HuH-7.5 (cell line): Measurements from ENCODE around the gene RNF44.
"Not testable (repeated sequence)": the region's sequence is repeated elsewhere in the genome, so short reads cannot be mapped to it uniquely, and the experiment has no call there.

Experiments
- DNase-seq: peaks from one replicate; pipeline ENCODE4 v3.0.0; 2011; ENCODE audit warnings: low spot score

RNF44 gene

DNA sequence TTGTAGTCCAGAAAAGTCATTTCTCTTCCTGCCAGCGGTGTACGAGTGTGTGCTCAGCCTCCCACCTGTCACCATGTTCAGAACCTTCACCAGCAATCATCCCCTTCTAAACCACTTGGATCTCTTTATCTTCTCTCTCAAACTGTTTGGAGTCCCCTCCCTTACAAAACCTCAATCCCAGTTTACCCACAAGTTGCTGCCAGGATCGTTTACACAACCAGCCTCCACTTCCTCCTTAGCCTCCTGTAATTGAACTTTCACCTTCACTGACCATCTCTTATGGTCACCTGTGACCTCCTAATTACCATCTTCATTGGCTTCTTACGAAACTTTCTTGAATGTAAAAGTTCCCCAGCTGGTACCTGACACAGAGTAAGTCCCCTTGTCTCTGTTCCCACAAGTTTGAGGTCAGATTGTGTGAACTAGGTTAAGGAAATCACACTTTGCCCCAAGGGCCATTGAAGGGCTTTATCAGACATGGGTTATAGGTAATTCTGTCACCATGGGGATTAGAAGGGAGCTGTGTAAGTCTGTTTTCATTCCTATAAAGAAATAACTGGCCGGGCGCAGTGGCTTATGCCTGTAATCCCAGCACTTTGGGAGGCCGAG is 20.0 kb downstream of the RNF44 start:
- DNase-seq: no peak

DNA sequence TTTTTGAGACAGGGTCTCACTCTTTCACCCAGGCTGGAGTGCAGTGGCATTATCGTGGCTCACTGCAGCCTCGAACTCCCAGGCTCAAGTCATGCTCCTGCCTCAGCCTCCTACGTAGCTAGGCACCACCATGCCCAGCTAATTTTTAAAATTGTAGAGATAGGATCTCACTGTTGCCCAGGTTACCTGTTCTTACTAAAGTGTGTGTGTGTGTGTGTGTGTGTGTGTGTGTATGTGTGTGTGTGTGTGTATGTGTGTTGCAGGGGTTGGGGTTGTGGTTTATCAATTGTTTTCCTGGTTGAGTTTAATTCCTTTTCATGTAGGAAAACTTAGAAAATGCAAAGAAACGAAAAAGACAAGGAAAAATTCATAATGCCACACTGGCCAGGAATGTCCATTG is 21.8 kb downstream of the RNF44 start:
- DNase-seq: no peak

DNA sequence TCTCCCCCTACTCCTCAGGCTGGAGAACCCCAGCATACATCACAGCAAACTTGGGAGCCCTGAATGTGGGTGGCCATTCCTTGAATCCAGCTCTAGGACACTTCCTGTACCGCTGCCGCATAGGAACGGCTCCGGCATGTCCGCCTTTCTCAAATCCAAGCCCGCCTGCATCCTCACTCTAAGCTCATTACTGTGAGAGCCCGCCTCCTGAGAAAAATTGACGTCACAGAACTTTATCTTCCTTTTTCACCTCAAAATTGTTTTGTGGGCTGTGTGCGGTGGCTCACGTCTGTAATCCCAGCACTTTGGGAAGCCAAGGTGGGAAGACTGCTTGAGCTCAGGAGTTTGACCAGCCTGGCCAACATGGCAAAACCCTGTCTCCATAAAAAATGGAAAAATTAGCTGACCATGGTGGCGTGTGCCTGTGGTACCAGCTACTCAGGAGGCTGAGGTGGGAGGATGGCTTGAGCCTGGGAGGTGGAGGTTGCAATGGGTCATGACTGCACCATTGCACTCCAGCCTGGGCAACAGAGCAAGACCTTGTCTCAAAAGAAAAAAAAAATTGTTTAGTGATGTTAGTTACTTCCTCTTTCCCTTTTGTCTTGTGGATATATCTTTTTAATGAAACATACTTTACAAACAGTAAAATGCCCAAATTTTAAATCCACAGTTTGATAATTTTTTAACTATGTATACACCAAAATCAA is 22.8 kb downstream of the RNF44 start:
- no peak for DNase-seq

DNA sequence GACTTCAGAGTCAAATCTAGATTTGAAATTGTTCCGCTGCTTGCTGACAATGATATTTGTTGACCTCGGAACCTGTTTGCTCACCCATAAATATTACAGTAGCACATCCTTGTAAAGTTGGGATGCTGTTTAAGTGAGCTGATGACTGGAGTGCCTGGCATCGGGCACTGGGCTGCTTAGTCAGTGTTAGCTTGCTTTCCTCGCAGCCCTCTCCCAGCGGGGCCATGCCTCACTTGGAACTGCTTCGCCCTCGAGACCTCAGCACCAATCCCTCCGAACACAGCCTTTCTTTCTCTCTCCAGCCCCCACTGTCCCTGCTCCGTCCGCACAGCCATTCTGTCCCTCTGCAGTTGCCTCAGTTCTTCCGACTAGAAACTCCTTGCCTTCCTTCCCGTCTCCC is 23.4 kb downstream of the RNF44 start:
- no peak for DNase-seq

DNA sequence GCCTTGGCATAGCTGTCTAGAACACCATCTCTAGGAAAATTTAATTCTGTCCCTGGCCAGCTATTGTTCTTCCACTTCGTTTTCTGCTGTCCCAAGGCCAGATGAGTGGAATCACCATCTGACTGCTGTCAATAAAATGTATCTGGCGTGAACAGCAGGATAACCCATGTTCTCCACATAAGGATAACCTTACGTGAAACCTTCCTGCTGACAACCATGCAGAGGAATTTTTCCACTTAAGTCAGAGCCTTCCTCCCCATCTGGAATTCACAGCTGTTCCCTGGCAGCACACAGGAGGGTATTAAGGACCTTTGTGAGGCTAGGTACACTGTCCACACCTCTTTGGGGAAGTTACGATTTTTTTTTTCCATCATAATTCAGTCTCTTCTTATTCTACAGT is 28.6 kb downstream of the RNF44 start:
- DNase-seq: no peak

DNA sequence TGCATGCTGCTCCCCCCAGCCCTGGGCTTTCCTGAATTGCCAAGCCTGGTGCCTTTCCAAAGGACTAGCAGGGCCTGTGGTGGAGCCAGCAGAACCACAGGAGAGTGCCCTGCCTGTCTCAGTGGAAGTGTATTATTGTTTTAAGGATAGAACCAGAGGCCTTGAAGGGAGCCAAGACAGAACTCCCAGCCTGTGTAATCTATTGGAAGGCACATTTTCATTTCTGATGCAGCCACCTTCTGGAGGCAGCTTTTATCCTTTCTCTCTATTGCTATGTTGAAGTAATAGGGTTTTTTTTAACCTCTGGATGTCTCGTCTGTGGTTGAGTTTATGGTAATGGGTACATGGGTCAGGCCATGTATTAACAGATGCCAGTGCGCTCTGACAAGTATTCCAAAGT is 29.3 kb downstream of the RNF44 start:
- DNase-seq: no peak

DNA sequence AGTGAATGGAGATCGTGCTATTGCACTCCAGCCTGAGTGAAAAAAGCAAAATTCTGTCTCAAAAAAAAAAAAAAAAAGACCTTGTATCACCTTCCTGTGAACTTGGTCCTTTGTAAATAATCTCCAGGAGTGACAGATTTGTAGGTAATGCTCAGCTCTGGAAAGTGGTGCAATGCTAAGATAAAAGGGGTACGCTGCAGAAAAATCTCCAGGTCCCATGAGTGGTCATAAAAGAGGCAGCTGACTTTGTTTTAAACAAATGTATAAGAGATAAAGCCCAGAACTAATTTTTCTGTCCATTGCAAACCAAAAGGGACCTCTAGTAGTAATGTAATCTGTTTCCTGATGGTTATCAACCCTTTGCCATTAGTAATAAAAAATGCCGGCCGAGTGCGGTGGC is 33.7 kb downstream of the RNF44 start:
- DNase-seq: no peak

DNA sequence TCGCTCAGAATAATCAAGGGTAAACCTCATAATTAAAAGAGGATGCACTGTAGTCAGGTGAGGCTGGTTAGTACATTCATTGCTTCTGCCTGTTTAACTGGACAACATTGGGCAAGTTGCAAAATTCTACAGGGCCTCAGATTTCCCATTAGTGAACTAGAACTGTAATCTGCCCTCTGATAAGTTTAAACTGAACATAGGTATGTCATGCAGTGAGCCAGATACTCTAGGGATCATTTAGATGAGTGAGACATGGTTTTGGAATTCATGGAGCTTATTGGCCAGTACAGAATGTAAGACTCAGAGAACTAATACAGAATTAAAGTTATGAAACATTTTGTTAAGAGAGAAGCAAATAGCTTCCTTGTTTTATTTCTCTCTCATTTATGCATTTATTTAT is 35.9 kb downstream of the RNF44 start:
- no peak for DNase-seq

DNA sequence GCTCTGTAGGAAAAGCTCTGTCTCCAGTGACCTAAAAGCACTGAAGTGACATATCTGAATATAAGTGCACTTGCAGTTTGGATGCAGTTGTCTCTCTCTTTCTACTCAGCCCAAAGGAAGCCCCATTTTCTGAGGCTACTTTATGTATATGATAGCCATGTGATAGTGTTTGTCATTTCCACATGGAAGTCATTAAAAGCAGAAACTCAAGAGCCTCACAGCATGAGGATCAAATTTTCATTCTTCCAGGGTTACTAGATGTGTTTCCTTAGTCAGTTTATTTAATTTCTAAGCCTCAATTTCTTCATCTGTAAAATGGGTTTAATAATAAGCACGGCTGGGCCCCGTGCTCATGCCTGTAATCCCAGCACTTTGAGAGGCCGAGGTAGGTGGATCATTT is 36.7 kb downstream of the RNF44 start:
- DNase-seq: no peak

DNA sequence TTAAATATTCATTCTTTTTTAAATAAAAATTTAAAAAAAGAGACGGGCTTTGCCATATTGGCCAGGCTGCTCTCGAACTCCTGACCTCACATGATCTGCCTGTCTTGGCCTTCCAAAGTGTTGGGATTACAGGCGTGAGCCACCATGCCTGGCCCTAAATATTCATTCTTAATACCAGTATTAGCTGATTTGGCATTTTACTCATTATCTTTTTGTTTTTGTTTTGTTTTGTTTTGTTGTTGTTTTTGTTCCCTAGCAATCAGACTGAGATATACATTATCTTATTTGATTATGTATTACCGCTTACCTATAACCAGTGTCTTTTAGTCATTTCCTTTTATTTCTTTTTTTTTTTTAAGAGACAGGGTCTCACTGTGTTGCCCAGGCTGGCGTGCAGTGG is 37.9 kb downstream of the RNF44 start:
- no peak for DNase-seq

DNA sequence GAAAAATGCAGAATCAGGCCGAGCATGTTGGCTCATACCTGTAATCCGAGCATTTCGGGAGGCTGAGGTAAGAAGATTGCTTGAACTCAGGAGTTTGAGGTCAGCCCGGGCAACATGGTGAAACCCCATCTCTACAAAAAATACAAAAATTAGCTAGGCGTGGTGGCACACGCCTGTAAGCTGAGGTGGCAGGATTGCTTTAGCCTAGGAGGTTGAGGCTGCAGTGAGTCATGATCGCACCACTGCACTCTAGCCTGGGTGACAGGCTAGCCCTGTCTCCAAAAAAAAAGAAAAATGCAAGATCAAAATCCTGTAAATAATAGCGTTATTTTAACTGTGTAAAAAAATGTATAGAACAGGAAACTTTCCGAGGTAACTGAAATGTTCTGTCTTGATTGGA is 39.4 kb downstream of the RNF44 start:
- DNase-seq: no peak

DNA sequence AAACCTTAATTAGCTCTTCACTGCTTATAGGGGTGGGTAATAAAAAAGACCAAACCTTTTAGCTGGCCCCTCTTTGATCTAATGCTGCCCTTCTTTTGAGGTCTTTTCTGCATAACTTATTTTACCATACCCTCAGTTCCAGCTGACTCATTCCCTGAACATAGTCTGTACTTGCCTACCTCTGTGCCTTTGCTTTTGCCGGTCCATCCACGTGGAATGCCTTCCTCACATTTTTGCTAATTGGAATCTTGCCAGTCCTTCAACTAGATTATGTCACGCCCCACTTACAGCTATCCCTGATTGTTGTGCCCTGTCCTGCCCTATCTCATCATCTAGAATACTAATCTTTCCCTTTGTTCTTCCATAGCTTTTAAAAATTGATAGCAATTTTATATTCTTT is 44.8 kb downstream of the RNF44 start:
- DNase-seq: no peak

DNA sequence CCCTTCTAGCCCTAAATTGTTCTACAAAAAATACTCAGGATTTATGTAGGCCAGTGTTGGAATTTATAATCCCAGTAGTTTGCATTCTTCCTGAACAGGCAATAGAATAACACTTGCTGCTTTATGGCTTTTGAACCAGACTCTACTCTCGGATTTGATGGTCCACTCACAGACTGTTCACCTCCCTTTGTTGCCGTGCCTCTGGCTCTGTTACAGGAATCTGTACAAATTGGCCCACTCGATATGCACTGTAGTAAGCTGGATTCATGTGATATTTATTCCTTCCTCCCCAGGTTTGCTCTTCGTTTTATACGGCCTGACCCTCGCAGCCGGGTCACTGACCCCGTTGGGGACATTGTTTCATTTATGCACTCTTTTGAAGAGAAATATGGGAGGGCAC is 45.3 kb downstream of the RNF44 start:
- no peak for DNase-seq

DNA sequence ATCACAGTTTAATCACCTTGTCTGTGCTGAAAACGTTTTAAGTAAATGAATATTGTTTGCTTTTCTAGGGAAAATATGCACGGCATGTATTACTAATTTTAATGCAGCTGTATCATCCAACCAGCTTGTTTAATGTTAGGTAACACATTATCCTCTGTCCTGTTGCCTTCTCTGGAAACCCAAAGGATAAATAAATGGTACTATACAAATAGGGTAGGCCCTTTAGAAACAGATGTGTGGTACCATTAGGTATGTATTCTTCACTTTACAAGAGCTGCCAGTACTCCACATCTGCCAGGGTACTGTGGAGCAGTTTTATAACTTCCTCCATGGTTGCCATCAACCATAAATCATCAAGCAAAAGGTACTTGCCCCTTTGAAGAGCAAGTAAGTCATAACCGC is 46.1 kb downstream of the RNF44 start:
- no peak for DNase-seq

DNA sequence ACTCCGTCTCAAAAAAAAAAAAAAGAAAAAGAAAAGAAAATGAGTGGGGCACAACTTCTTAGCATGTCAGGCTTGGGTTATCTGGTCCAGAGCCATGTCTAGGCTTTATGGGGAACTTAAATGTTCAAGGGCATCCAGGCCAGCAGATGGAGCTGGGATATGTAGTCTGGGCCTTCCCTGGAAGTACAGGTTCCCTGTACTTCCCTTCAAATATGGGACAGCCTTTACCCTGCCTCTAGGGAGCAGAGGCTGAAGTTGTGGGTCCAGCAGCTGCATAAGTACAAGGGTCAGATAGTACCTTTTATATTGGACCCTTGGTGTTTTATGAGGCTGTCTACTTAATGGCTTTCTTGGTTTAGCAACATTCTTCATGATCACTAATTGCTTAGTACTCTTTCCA is 46.9 kb downstream of the RNF44 start:
- no peak for DNase-seq

DNA sequence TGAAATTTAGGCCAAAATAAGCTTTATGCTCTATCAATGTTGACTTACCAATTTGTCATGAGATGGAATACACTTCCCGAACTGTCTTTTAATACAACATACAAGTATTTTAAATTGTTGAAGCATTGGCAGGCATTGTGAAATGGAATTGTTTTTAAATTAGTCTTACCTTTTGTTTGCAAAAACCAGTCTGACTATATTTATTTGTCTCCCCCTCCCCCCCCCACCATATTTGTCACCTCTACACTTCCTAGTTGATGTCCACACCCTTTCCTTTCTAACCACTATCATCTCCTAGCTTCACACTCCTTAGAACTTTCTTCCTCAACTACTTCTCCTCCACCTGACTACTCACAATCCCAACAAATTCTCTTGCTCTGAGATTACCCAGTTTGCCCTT is 48.1 kb downstream of the RNF44 start:
- DNase-seq: no peak

DNA sequence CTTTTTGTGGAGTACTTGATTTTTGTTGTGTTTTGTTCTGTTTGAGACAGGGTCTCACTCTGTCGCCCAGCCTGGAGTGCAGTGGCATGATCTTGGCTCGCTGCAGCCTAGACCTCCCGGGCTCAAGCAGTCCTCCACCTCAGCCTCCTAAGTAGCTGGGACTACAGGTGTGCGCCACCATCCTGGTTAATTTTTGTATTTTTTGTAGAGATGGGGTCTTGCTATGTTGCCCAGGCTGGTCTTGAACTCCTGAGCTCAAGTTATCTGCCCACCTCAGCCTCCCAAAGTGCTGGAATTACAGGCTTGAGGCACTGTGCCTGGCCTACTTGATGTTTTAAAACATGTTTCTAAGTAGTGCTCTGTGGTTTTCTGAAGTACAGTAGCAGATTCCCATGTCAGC is 50.0 kb downstream of the RNF44 start:
- DNase-seq: not testable (repeated sequence)

DNA sequence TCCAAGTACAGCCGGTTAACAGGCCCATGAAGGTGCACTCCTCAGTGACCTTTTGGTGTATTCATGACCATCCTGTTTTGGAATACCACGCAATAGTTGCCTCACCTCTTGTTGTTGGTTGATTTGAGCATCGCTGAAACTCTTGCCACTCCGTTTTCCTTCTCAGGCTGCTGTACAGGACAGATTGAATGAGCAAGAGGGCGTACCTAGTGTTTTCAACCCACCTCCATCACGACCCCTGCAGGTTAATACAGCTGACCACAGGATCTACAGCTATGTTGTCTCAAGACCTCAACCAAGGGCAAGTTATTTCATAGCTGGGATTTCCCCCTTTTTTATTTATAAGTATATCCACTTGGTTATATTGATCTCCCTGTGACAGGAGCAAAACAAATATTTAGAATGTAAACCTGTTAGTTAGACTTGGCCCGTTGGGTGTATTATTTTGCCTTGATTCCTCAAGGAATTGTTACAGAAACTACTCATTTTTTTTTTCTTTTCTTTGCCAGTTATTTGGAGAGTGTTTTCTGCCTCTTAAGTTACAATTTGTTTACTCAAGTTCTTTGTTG is 50.9 kb downstream of the RNF44 start:
- no peak for DNase-seq

DNA sequence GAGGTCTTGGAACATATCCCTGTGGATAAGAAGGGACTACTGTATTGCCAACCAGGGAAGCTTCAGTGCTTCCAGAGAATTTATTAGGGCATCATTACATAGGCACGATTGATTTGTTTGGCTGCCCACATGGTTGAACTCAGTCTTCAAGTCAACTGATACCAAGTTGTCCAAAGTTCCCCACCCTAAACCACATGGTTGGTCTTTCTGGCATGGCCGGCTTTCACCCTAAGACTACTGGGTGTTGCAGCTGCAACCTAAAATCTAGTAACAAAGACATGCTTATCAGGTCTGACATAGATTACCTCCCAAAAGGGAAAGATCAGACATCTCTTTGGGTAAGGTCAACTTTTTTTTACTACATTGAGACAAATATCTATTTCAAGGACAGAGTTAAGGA is 52.0 kb downstream of the RNF44 start:
- no peak for DNase-seq

DNA sequence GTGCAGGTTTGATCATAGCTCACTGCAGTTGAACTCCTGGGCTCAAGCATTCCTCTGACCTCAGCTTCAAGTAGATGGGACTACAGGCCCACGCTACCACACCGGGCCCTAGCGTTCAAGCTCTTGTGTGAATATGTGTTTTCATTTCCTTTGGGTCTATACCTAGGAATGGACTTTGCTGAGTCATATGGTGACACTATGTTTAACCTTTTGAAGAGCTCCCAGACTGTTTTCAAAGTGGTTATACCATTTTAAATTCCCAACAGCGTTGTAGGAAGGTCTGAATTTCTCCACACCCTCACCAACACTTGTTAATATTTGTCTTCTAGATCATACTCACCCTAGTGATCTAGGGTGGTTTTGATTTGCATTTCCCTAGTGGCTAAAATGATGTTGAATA is 55.5 kb downstream of the RNF44 start:
- no peak for DNase-seq
